HCEC 1CT (cell line): Measurements from ENCODE around the gene PLEKHG4B.
"Not testable (repeated sequence)": the region's sequence is repeated elsewhere in the genome, so short reads cannot be mapped to it uniquely, and the experiment has no call there.

Experiments used
- DNase-seq: peaks from one replicate; pipeline ENCODE4 v3.0.0-alpha.2; 2017

The PLEKHG4B gene

DNA sequence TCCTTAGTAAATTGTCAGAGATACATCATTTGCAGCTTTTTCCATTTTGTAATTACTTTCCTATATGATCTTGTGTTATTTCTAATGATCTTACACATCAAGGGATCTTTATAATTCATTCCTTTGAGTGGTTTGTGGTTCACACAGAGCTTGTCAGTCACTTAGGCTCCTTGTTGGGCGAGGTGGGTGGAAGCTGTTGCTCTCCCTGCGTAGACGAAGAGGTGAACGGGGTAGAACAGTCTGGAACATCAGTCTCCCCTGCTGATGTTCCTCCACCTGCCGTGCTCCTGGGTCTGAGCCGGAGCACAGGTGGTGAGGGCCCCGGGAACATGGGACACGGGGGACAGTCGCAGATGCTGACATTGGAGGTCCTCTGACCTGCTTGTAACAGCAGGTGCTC lies 143.6 kb downstream of the PLEKHG4B start:
- DNase-seq = not testable (repeated sequence)

DNA sequence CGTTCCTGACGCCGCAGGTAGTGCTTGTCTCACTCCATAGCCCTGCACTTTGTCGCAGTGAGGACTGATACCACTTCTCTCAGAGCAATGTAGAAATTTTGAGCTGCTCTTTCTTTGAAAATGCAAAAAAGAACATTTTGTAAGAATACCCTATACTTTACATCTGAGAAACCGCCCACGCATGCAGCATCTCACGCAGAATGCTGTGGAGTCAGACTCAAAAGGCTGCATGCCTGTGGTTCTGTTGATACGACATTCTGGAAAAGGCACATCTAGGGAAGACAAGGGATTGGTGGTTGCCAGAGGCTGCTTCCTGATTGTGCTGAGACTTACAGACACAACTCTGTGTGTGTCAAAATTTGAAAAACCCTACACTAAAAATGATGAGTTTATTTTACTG lies 146.0 kb downstream of the PLEKHG4B start:
- not testable (repeated sequence) for DNase-seq
